GM12875 (cell line): ENCODE data around the gene FGFR1OP2.
"Not testable (repeated sequence)": the region's sequence is repeated elsewhere in the genome, so short reads cannot be mapped to it uniquely, and the experiment has no call there.

Experiments used
- H3K4me3 ChIP-seq: one replicate; pipeline ENCODE4 v1.5.1; 2011; ENCODE audit warnings: low read depth, low read length, control low read depth
- TF ChIP-seq, protein P1 (sequence below): IDR thresholded peaks from 2 replicates; pipeline ENCODE4 v1.5.1; 2011; ENCODE audit warnings: low read depth, mild to moderate bottlenecking, control low read depth, inconsistent platforms, low read length, moderate library complexity, borderline replicate concordance; ENCODE audit not compliant: insufficient read depth

Gene FGFR1OP2

DNA sequence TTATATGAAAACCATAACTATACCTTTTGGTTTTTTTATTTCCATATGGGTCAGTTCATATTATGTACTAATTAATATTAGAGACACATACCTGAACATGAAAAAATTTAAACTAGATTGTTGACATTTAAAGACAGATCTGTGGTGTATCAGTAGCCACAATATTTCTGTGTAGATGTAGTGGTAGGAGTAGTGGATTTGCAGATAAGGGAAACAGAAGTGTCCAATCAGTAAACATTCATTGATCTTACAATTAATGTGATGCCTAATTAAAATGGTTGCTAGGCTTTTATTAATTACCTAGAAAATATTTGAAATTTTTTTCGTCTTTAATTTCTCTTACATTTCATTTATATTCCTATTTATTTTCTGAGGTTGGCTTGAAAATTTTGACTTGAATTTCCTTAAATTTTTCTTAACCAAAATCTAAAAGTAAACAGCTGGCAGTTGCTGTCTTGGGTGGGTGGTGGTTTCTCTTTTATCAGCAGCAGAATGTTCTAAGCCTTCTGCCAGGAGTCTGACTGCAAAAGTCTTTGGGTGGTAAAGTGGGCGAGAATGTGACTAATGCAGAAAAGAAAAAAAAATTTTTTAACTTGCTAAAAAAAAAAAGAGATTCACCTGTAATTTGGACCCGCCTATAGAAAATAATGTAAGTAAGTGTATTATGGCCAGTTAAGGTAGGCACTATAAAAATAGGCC lies 2.4 kb downstream of the FGFR1OP2 start:
- TF ChIP-seq, protein P1, sequence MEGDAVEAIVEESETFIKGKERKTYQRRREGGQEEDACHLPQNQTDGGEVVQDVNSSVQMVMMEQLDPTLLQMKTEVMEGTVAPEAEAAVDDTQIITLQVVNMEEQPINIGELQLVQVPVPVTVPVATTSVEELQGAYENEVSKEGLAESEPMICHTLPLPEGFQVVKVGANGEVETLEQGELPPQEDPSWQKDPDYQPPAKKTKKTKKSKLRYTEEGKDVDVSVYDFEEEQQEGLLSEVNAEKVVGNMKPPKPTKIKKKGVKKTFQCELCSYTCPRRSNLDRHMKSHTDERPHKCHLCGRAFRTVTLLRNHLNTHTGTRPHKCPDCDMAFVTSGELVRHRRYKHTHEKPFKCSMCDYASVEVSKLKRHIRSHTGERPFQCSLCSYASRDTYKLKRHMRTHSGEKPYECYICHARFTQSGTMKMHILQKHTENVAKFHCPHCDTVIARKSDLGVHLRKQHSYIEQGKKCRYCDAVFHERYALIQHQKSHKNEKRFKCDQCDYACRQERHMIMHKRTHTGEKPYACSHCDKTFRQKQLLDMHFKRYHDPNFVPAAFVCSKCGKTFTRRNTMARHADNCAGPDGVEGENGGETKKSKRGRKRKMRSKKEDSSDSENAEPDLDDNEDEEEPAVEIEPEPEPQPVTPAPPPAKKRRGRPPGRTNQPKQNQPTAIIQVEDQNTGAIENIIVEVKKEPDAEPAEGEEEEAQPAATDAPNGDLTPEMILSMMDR = no peak
- no peak overlapping the region for H3K4me3 ChIP-seq

DNA sequence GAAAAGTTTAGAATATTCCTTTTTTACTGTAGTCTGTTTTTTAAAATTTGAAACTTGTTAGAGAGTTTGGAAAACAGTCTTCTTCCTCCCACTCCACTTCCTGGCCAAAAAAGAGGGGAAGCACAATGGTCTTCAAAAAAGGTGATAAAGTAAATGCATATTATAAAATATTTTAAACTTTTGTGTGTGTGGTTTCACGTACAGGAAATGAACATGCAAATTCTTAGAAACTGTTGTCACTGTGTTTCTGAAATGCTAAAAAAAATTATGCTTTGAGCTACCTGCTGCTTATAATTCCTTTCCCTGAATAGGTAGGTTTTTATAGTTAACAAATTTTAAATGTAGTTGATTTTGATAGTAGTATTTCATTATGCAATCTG lies 2.9 kb downstream of the FGFR1OP2 start:
- H3K4me3 ChIP-seq = no peak overlapping the region
- TF ChIP-seq, protein P1 = no peak

DNA sequence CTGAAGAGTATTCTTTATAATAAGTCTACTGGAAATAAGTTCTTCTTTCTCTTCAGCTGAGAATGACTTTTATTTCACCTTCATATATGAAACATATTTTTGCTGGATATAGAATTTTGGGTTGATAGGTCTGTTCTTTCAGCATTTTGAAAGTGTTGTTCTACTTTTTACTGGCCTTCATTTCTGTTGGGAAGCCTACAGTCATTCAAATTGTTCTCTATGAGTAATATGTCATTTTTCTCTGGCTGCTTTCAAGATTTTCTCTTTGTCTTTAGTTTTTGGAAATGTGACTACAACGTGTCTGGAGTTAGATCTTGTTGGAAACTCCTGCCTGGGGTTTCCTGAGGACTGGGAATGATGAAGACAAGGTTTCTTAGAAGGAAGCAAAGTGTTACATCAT lies 10.0 kb downstream of the FGFR1OP2 start:
- TF ChIP-seq, protein P1 = no peak

DNA sequence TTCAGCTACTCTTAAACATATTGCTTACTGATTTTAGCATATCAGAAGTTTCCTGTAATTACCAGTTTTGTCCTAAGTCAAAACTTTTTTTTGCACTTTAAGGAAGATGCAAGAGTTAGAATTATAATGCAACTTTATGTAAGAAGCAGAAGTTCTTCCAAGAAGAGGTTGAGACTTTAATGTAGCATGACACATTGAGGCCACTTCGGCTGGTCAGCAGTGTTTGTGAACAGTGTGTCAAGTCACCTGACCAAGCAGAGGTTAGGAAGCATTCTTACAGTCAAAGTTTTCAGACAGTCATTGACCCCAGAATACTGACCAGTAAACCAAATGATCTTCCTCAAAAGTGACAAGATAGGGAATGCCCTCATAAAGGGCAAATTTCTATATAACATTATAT lies 15.2 kb downstream of the FGFR1OP2 start:
- TF ChIP-seq, protein P1 = no peak
- no peak overlapping the region for H3K4me3 ChIP-seq

More for the DNA sequence above, 10.0 kb downstream of the FGFR1OP2 start:
- no peak overlapping the region for H3K4me3 ChIP-seq

DNA sequence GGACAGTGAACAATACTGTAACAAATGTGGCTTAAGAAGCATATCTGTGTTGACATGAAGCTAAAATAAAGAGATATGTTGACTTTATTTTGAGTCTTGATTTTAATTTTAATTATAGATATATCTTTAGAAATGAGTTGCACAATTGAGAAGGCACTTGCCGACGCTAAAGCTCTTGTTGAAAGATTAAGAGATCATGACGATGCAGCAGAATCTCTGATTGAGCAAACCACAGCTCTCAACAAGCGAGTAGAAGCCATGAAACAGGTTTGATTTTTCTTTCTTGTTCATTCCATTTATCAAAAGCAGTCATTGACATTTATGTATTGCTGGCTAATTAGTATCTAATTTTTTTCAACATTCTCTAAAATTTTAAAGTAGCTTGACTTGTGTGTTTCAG lies 15.8 kb downstream of the FGFR1OP2 start:
- no peak overlapping the region for H3K4me3 ChIP-seq
- TF ChIP-seq, protein P1 = no peak

DNA sequence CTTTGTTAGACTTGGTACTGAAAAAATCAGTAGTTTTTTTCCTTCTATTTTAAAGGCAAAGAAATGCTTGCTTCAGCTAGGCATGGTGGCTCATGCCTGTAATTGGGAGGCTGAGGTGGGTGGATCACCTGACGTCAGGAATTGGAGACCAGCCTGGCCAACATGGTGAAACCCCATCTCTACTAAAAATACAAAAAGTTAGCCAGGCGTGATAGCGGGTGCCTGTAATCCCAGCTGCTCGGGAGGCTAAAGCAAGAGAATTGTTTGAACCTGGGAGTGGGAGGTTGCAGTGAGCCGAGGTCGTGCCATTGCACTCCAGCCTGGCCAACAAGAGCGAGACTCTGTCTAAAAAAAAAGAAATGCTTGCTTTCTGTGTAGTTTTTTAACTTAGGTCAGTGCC lies 23.1 kb downstream of the FGFR1OP2 start:
- not testable (repeated sequence) for H3K4me3 ChIP-seq

DNA sequence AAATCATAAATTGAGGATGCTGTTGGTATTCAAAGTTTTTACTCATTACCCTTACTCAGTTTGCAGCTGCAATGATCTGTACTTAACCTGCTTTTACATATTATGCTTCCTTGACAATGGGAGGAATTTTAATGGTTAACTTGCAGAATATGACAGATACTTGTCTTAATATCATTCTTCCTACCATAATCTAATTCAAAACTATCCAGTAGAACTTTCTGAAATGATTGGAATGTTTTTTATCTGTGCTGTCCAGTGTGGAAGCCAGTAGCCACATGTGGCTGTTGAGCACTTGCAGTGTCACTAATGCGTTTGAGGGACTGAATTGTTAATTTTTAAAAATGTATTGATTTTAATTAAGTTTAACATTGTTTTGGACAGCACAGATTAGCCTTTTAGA lies 23.5 kb downstream of the FGFR1OP2 start:
- TF ChIP-seq, protein P1 = no peak
- H3K4me3 ChIP-seq = no peak overlapping the region
